ENCODE measurements around the gene SLC38A1.

SLC38A1 gene

DNA sequence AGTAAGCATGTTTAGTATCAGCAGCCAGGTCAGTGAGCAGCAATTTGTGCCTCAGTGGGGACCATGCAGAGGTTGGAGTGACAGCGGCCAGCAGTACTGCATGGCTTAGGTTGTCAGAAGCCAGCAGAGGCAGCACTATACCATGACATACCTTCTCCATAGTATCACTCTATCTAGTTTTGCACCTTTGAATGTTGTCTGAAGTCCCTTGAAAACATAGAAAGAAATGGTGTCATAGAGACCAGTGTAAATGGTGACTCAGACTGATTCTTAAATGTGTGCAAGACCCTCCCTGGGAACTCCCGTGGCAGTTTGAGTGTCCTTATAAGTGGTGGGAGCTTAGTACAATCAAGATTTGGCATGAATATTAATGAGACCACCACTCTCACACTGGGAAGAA is 124.4 kb downstream of the SLC38A1 start:
- no peak for DNase-seq (ENCODE audit: extremely low read depth in 1 of 2, low read depth in 1 of 2)

DNA sequence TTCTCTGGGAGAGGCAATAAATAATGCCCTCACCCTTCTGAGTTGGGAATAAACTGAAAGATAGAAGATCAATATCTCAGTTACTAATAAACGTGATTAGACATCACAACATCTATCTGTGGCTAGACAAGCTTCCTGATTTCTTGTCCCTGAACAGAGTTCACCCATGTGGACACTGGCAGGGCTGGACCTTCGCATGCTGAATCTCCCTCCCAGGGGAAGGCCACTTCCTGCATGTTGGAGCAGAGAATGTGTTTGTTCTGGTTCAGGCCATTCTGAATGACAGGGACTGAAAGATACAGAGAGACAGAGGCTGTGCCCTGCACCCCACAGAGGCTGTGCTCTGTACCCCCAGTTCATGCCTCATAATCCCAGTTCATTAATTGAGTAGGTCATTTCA is 132.6 kb downstream of the SLC38A1 start:
- no peak for DNase-seq (ENCODE audit: extremely low read depth in 1 of 2, low read depth in 1 of 2)

DNA sequence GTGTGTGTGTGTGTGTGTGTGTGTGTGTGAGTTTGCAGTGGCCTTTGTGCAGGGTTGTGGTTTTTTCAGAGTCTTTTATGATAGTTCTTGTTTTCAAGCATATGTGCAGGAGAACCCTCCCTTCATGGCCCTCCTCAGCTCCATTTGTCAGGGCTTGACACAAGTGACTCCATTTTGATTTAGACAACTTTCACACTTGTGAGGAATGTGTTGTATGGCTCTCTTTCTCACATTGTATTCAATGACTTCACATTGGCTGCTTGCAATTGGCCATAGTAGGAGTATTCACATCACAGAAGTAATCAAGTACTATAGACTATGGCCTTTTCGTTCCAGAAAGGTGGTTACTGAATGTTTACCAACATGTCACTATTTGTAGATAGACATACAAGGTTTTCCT is 133.1 kb downstream of the SLC38A1 start:
- DNase-seq (ENCODE audit: extremely low read depth in 1 of 2, low read depth in 1 of 2) = no peak

GRCh38 chr12:46134852-46135251 is 134.0 kb downstream of the SLC38A1 start:
- no peak for DNase-seq (ENCODE audit: extremely low read depth in 1 of 2, low read depth in 1 of 2)

DNA sequence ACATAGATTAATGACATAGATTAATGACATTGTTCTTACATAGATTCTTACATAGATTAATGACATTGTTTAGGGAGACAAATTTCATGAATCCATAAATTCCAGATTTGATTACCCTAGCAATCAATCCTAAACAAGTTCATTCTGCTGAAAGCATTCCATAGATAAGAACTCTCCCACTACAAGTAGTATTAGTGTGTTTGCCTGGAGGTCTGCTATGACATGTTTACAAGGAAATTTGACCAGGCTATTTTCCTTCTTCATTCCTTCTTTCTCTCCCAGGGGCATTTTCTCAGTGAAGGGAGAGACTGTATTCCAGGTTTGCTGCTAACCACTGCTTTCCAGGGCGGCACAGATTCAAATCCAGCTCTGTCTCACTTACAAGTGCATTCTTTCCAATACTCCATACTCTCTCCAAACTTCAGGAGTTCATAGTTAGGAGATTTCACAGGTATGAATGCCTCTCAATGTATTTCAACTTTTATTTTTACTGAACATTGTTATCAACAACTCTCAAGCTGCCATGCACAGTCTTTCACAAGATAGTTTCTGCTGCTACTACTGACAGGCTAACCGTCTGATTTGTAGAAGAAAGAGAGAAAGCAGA is 134.5 kb downstream of the SLC38A1 start:
- DNase-seq (ENCODE audit: extremely low read depth in 1 of 2, low read depth in 1 of 2) = no peak

GRCh38 chr12:46133751-46134150 is 135.1 kb downstream of the SLC38A1 start:
- DNase-seq (ENCODE audit: extremely low read depth in 1 of 2, low read depth in 1 of 2) = no peak

All from activated CD8-positive, alpha-beta memory T cell treated with anti-CD3 and anti-CD28 coated beads for 1 hour (primary cell).